B cell (primary cell): Measurements from ENCODE around the gene LRATD1.

Source experiments
- CTCF ChIP-seq: fragments of 200-600 bp; IDR thresholded peaks from one replicate; pipeline ENCODE4 v1.8.0; 2022; ENCODE audit warnings: antibody characterized with exemption, mild to moderate bottlenecking
- EZH2 ChIP-seq: IDR thresholded peaks from 2 replicates; pipeline ENCODE4 v1.6.1; 2012; ENCODE audit warnings: borderline replicate concordance, low read depth, mild to moderate bottlenecking, moderate library complexity, low read length; ENCODE audit not compliant: insufficient read depth, poor library complexity, severe bottlenecking

- TF ChIP-seq CTCF (no peak), EZH2 (no peak)
Observed at GRCh38 chr2:14633061-14633460, 544 bp downstream of the LRATD1 start.
